ENCODE data around the gene SAG. TPM values are rescaled to one million over a fixed set of nuclear protein-coding genes. Genes with fewer than 3 reads are reported as not detected.

SAG gene
- total RNA-seq, 2 experiments from 2014 or later = 0.32 TPM; not detected in 1

- Histone ChIP-seq H3K4me1 (ENCODE audit: insufficient read depth, low read length, poor library complexity, severe bottlenecking) (peaks cover 62% of the 10 kb centered on the region), H3K9me3 (ENCODE audit: low read length) (no peaks in the 10 kb centered on the region), H3K79me2 (ENCODE audit: insufficient read depth, low read depth, low read length) (peaks cover 47% of the 10 kb centered on the region), H3K9me2 (ENCODE audit: insufficient read depth, low read length) (no peaks in the 10 kb centered on the region), H3K27ac (ENCODE audit: low read depth, low read length, poor library complexity, severe bottlenecking) (no peak overlapping the region), H4K20me1 (ENCODE audit: insufficient read depth, low read length) (peaks cover 25% of the 10 kb centered on the region; the same call in 1 of the 2 replicates), H3K36me3 (ENCODE audit: insufficient read depth, low read length) (peaks cover 33% of the 10 kb centered on the region), H2AFZ (ENCODE audit: low read length) (no peak overlapping the region), H3K4me3 (ENCODE audit: low read depth, low read length, poor library complexity, severe bottlenecking) (peak overlapping the region; percentile 88), H3K4me2 (ENCODE audit: low read length) (peak overlapping the region; percentile 84; the same call in 1 of the 2 replicates)
- no peak for TF ChIP-seq CTCF (conservative IDR thresholded peaks at IDR 0.05; ENCODE audit: low read length)
- no peak for TF ChIP-seq EZH2phosphoT487 (IDR thresholded peaks at IDR 0.05; ENCODE audit: borderline replicate concordance, low read depth, low read length)
- intact Hi-C loops (cut with micrococcal nuclease; ENCODE audit: unreplicated experiment) = loop anchor here (10.0 kb wide), 1 partner anchor 270 kb away; no protein-coding TSS in a partner anchor
- no peak for DNase-seq (ENCODE audit: low spot score)
- ChIA-PET POLR2A (interaction anchor here (1.0 to 3.8 kb wide), 5 partner anchors 18 to 72 kb away, joined by 4 to 23 read pairs (median 5); no protein-coding TSS in a partner anchor), CTCF (ENCODE audit: unreplicated experiment) (no interaction called here)
- no TSS peak for BruUV-seq (replicated peaks)
These were observed 46.9 kb downstream of the SAG start for GRCh38 chr2:233354500-233354924.

- no peaks in the 10 kb centered on the region for H3K9me3 ChIP-seq (ENCODE audit: low read length)
- peaks cover 38% of the 10 kb centered on the region for H3K36me3 ChIP-seq (ENCODE audit: insufficient read depth, low read length)
- no peaks in the 10 kb centered on the region for H3K9me2 ChIP-seq (ENCODE audit: insufficient read depth, low read length)
- BruUV-seq (replicated peaks) = no TSS peak
- H3K27ac ChIP-seq (ENCODE audit: low read depth, low read length, poor library complexity, severe bottlenecking) = peak overlapping the region; percentile 62
- peaks cover 25% of the 10 kb centered on the region; the same call in 1 of the 2 replicates for H4K20me1 ChIP-seq (ENCODE audit: insufficient read depth, low read length)
- peaks cover 62% of the 10 kb centered on the region for H3K4me1 ChIP-seq (ENCODE audit: insufficient read depth, low read length, poor library complexity, severe bottlenecking)
- H3K79me2 ChIP-seq (ENCODE audit: insufficient read depth, low read depth, low read length) = peaks cover 53% of the 10 kb centered on the region
- intact Hi-C loops (cut with micrococcal nuclease; ENCODE audit: unreplicated experiment) = loop anchor here (1.0 to 10.0 kb wide), 3 partner anchors 63 to 270 kb away; no protein-coding TSS in a partner anchor
- POLR2A ChIA-PET = interaction anchor here (1.2 to 3.8 kb wide), 3 partner anchors 11 to 64 kb away, joined by 5 to 23 read pairs (median 11); no protein-coding TSS in a partner anchor
- CTCF ChIA-PET (ENCODE audit: unreplicated experiment) = no interaction called here
- H3K4me2 ChIP-seq (ENCODE audit: low read length) = peak overlapping the region; percentile 84
- peak overlapping the region; percentile 88 for H3K4me3 ChIP-seq (ENCODE audit: low read depth, low read length, poor library complexity, severe bottlenecking)
- TF ChIP-seq EZH2phosphoT487 (IDR thresholded peaks at IDR 0.05; ENCODE audit: borderline replicate concordance, low read depth, low read length) (no peak), CTCF (conservative IDR thresholded peaks at IDR 0.05; ENCODE audit: low read length) (no peak)
- H2AFZ ChIP-seq (ENCODE audit: low read length) = no peak overlapping the region
- peak; percentile 53 for DNase-seq (ENCODE audit: low spot score)
These were observed 47.5 kb downstream of the SAG start for GRCh38 chr2:233354971-233355574.

GRCh38 chr2:233355916-233356315 lies 48.3 kb downstream of the SAG start:
- H3K79me2 ChIP-seq (ENCODE audit: insufficient read depth, low read depth, low read length) = peaks cover 61% of the 10 kb centered on the region

More at GRCh38 chr2:233355916-233356315, 48.3 kb downstream of the SAG start:
- ChIA-PET CTCF (ENCODE audit: unreplicated experiment) (no interaction called here), POLR2A (interaction anchor here (1.0 to 3.8 kb wide), 6 partner anchors 10 to 64 kb away, joined by 3 to 38 read pairs (median 8); no protein-coding TSS in a partner anchor)
- DNase-seq (ENCODE audit: low spot score) = peak; percentile 29
- TF ChIP-seq CTCF (conservative IDR thresholded peaks at IDR 0.05; ENCODE audit: low read length) = no peak
- TF ChIP-seq EZH2phosphoT487 (IDR thresholded peaks at IDR 0.05; ENCODE audit: borderline replicate concordance, low read depth, low read length) = no peak
- Histone ChIP-seq H3K4me3 (ENCODE audit: low read depth, low read length, poor library complexity, severe bottlenecking) (peak overlapping the region; percentile 88), H3K4me2 (ENCODE audit: low read length) (peak overlapping the region; percentile 84), H2AFZ (ENCODE audit: low read length) (no peak overlapping the region), H3K9me3 (ENCODE audit: low read length) (no peaks in the 10 kb centered on the region), H4K20me1 (ENCODE audit: insufficient read depth, low read length) (peaks cover 25% of the 10 kb centered on the region; the same call in 1 of the 2 replicates), H3K27ac (ENCODE audit: low read depth, low read length, poor library complexity, severe bottlenecking) (peak overlapping the region; percentile 62), H3K4me1 (ENCODE audit: insufficient read depth, low read length, poor library complexity, severe bottlenecking) (peaks cover 63% of the 10 kb centered on the region), H3K9me2 (ENCODE audit: insufficient read depth, low read length) (no peaks in the 10 kb centered on the region), H3K36me3 (ENCODE audit: insufficient read depth, low read length) (peaks cover 46% of the 10 kb centered on the region)
- no TSS peak for BruUV-seq (replicated peaks)
- intact Hi-C loops (cut with micrococcal nuclease; ENCODE audit: unreplicated experiment) = loop anchor here (1.0 to 10.0 kb wide), 4 partner anchors 62 to 271 kb away; no protein-coding TSS in a partner anchor

Data from OCI-LY7 (cell line).